Activated CD8-positive, alpha-beta T cell treated with anti-CD3 and anti-CD28 coated beads for 36 hours (primary cell): ENCODE results near the gene TEDC1. TPM values are rescaled to one million over a fixed set of nuclear protein-coding genes. Genes with fewer than 3 reads are reported as not detected.

Source experiments
- ATAC-seq: fragments of 200-7000 bp; cut with Tn5 transposase; one replicate; pipeline ENCODE4 v1.10.0; 2021; ENCODE audit warnings: mild to moderate bottlenecking, moderate library complexity
- CTCF ChIA-PET: fragments of 350-600 bp; sonication (Branson Sonifier 250); formaldehyde crosslinking; loops from one replicate; lab custom pipeline; 2021; ENCODE audit warnings: antibody characterized with exemption; lab: Charles Lee
- POLR2A ChIA-PET: fragments of 350-600 bp; sonication (Branson Sonifier 250); formaldehyde crosslinking; loops from one replicate; lab custom pipeline; 2021; ENCODE audit warnings: antibody characterized with exemption; lab: Charles Lee
- DNase-seq: peaks from one replicate; pipeline ENCODE4 v3.0.0-alpha.2; 2020
- H3K27ac Mint-ChIP-seq: one replicate; pipeline ENCODE4 v1.8.0; 2021; ENCODE audit warnings: mild to moderate bottlenecking, mixed read lengths
- H3K27me3 Mint-ChIP-seq: one replicate; pipeline ENCODE4 v1.8.0; 2021; ENCODE audit warnings: mixed read lengths
- H3K36me3 Mint-ChIP-seq: one replicate; pipeline ENCODE4 v1.8.0; 2021; ENCODE audit warnings: low read depth, mixed read lengths
- H3K4me1 Mint-ChIP-seq: one replicate; pipeline ENCODE4 v1.8.0; 2021; ENCODE audit warnings: low read depth, mixed read lengths
- H3K4me3 Mint-ChIP-seq: one replicate; pipeline ENCODE4 v1.8.0; 2021; ENCODE audit warnings: mild to moderate bottlenecking, moderate library complexity, mixed read lengths
- H3K9me3 Mint-ChIP-seq: one replicate; pipeline ENCODE4 v1.8.0; 2021; ENCODE audit warnings: mixed read lengths
- CTCF ChIP-seq: fragments of 200-600 bp; IDR thresholded peaks from one replicate; pipeline ENCODE4 v1.8.0; 2022; ENCODE audit warnings: antibody characterized with exemption, mild to moderate bottlenecking
- intact Hi-C: fragments of 100-400 bp; cut with micrococcal nuclease; formaldehyde crosslinking; loops from one replicate; pipeline ENCODE4 v1.10.0; 2022
- total RNA-seq, 2 experiments: library from RNA; stranded (reverse); gene quantifications; one replicate each; pipeline ENCODE4 v1.2.3, GENCODE V29; 2021

TEDC1 gene
- 10 to 100 TPM; 30.1 to 31.1 TPM for total RNA-seq

DNA sequence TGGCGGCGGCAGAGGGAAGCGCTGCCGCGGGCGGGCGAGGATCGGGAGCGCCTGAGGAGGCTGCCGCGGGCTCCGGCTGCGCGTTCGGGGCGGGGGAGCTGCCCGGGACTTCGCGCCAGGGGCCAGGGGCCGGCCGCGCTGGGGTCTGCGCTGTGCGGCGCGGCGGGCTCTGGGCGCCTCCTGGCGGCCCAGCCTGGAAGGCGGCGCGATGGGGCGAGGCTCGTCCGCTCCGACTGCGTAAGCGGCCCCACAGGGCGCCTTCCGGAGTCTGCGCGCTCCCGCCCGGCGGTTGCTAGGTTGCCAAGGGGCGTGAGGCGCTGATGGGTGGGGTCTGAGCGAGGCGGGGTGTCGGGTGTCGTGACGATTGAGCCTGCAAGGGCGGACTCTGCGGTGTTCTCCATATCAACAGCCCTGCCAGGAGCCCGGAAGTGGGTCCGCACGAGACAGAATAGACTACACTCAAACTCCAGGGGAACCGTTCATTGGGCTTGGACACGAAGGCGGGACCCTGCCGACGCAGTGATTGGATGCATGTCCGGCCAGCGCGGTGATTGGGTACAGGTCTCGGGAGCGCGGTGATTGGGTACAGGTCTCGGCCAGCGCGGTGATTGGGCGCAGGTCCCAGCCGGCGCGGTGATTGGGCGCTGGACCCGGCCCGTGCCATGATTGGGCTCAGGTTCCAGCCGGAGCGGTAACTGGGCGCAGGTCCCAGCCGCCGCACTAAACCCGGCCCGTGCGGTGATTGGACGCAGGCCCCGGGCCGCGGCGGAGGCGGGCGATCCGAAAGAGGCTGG is at the start of gene TEDC1:
Gene TEDC1 (plus strand): TSS at position 675 of the 794 bp plus-strand sequence. CDS start 130 bp downstream, outside the sequence.
- peak; percentile 84 for TF ChIP-seq CTCF
- Mint-ChIP-seq H3K27ac (peak within 1 kb of the TSS; percentile 90), H3K9me3 (no peaks in the 10 kb centered on the region), H3K36me3 (no peaks in the 10 kb centered on the region), H3K4me3 (peak within 1 kb of the TSS; percentile 77), H3K4me1 (peaks cover 24% of the 10 kb centered on the region), H3K27me3 (no peaks in the 10 kb centered on the region)
- ATAC-seq (peak; percentile 77), DNase-seq (peak; percentile 100)
- CTCF ChIA-PET, result interaction anchor here (1.0 to 4.3 kb wide), 21 partner anchors 9 to 672 kb away, joined by 3 to 84 read pairs (median 5); partner anchors contain the start of genes BRF1 and BTBD6
- POLR2A ChIA-PET, result interaction anchor here (1.0 to 3.3 kb wide), 6 partner anchors 9 to 119 kb away, joined by 3 to 24 read pairs (median 3); no protein-coding TSS in a partner anchor
- intact Hi-C loops, result no loop called here

DNA sequence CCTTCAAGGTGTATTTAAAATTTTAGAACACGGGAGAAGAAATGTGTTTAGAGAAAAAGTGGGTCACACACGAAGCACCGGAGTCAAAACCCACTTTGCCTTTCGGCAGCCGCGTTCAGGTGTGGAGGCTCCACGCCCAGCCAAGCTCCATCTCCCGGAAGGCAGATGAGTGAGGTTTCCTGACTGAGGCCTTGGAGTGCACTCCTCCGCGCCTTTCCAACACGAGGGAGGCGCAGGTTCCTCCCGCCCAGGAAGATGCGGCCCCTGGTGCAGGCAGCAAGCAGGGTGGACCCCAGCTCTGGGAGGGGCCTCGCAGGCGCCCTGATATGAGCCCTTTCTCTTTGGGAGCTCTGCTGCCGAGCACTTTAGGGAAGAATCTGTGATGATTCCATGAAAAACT is 48.9 kb upstream of the TEDC1 start:
- DNase-seq (no peak), ATAC-seq (no peak)
- intact Hi-C loops, result loop anchor here (10.0 kb wide), 1 partner anchor 67 kb away; no protein-coding TSS in a partner anchor
- Mint-ChIP-seq H3K4me1 (no peaks in the 10 kb centered on the region), H3K27me3 (no peaks in the 10 kb centered on the region), H3K36me3 (peaks cover 9% of the 10 kb centered on the region), H3K4me3 (no peak overlapping the region), H3K27ac (no peak overlapping the region), H3K9me3 (no peaks in the 10 kb centered on the region)
- POLR2A ChIA-PET, result interaction anchor here (0.7 kb wide), 1 partner anchor 10 kb away, joined by 3 read pairs; no protein-coding TSS in a partner anchor
- no peak for TF ChIP-seq CTCF
- CTCF ChIA-PET, result no interaction called here

DNA sequence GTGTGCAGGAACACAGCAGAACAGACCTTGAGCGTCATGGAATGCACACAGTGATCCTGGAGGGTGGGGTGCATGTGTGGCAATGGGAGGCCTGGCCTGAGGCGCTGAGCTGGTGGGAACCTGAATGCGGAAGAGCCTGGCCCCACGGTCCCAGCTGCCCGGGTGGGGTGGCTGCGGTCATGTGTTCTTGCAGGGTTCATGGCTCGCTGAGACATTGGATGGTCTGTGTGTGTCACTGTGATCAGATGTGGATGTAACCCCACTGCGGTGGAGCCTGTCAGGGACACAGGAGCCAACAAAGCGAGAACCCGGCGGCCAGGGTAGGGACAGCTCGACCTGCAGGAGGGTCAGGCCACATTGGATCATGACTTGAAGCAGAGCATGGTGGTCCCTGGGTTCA is 48.2 kb upstream of the TEDC1 start:
- TF ChIP-seq CTCF, result no peak
- DNase-seq (no peak), ATAC-seq (no peak)
- Mint-ChIP-seq H3K9me3 (no peaks in the 10 kb centered on the region), H3K4me1 (no peaks in the 10 kb centered on the region), H3K27ac (no peak overlapping the region), H3K4me3 (no peak overlapping the region), H3K36me3 (peaks cover 9% of the 10 kb centered on the region), H3K27me3 (no peaks in the 10 kb centered on the region)
- intact Hi-C loops, result loop anchor here (10.0 kb wide), 1 partner anchor 68 kb away; no protein-coding TSS in a partner anchor
- POLR2A ChIA-PET, result no interaction called here
- CTCF ChIA-PET, result no interaction called here

DNA sequence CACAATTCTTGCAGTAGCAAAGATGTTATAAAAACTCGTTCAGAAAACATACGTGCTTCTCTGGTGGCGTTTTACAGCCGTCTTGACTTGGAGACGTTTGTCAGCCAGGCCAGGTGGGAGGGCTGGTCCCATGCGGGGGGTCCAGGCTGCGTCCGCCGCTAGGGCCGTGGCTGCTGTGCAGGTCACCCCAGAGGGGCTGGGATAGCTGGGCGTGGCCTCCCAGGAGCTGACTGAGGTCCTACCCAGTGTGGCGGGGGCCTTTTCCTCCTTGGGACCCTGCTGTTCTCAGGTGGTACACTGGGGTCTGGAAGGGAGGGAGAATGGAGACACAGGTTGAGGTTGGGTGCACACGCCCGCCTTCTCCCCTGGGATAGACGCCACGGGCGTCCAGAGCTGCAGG is 46.2 kb upstream of the TEDC1 start:
- ChIA-PET POLR2A (interaction anchor here (0.5 kb wide), 1 partner anchor 10 kb away, joined by 3 read pairs; no protein-coding TSS in a partner anchor), CTCF (no interaction called here)
- Mint-ChIP-seq H3K4me1 (no peaks in the 10 kb centered on the region), H3K27ac (no peak overlapping the region), H3K4me3 (no peak overlapping the region), H3K36me3 (peaks cover 9% of the 10 kb centered on the region), H3K27me3 (no peaks in the 10 kb centered on the region), H3K9me3 (no peaks in the 10 kb centered on the region)
- DNase-seq (no peak), ATAC-seq (no peak)
- TF ChIP-seq CTCF, result no peak
- intact Hi-C loops, result loop anchor here (10.0 kb wide), 1 partner anchor 70 kb away; no protein-coding TSS in a partner anchor

- CTCF ChIA-PET, result interaction anchor here (0.7 kb wide), 1 partner anchor 10 kb away, joined by 3 read pairs; no protein-coding TSS in a partner anchor
- ATAC-seq, result no peak
- Mint-ChIP-seq H3K27me3 (no peaks in the 10 kb centered on the region), H3K36me3 (peaks cover 9% of the 10 kb centered on the region), H3K4me1 (no peaks in the 10 kb centered on the region), H3K27ac (no peak overlapping the region), H3K9me3 (no peaks in the 10 kb centered on the region), H3K4me3 (no peak overlapping the region)
- DNase-seq, result no peak
- no peak for TF ChIP-seq CTCF
- intact Hi-C loops, result loop anchor here (10.0 kb wide), 1 partner anchor 70 kb away; no protein-coding TSS in a partner anchor
- POLR2A ChIA-PET, result interaction anchor here (0.5 to 1.4 kb wide), 2 partner anchors 10 to 31 kb away, joined by 3 to 4 read pairs; no protein-coding TSS in a partner anchor
Measured at GRCh38 chr14:105445290-105445689, 45.8 kb upstream of the TEDC1 start.
